A204.1 (cell line): Measurements from ENCODE around the gene ARPC5.
"Not testable (repeated sequence)": the region's sequence is repeated elsewhere in the genome, so short reads cannot be mapped to it uniquely, and the experiment has no call there.

Experiments used
- FAIRE-seq: peaks from 2 replicates; lab custom pipeline; 2012; peaks lifted over from hg19 to GRCh38; lab: Jason Lieb, UNC

The ARPC5 gene

DNA sequence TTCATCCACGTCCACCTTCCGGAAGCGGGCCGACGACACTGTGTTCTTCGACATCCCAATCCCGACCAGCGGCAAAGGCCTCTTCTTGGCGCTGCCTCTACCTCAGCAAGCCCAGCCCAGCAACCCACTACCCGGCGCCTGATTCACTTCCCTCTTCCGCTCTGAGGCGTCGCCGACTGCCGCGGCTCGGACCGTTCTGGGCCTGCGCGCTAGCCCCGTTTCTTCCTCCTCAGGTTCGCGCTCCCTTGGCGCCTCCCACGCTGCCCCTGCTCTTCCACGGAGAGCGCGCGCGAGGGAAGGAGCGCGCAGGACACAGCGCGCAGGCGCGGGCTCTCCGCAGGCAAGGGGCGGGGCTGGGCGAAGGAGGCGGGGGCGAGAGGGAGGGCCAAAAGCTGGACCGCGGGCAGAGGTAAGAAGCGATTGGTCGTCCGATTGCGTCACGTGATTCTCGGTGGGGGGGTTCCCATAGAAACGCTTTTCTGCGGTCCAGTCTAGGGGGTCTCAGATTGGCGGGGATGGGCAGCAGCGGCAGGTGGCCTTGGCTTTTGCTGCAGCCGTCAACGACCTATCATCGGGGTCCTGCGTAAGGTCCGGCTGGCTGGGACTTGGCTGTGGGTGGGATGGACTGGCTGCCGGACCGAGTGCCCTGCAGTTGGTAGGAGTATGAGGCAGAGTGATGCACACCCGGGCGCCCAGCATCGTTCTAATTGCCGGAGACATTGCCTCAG, at the start of gene ARPC5:
Gene ARPC5 (minus strand): TSS at position 178 of the 728 bp plus-strand sequence. CDS start 124 bp downstream, at position 54.
- FAIRE-seq: peak; percentile 81

DNA sequence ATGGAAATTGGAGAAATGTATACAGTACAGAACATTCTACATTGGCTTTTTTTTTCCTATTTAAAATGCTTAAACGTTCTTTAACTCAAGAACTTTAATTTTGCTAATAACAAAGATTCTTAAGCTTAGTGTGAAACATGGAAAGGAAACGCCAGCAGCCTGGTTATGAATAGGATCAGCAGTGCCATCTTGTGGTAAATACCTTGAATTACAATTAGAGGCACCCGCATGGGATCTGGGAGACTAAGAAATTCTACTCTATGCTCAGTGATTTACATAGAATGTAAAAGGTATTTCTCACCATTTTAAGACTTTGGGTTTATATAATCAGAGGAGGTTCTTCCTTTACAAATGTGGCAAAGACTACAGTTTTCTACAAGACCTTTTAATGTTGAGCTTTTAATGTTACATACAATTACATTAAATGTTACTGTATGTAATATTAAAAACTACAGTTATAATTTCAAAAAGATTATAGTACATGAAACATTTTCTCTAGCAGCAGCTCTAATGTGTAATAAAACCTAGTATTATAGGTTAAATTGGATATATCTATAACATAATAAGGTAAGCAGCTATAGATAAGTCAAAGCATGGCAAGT, 49.6 kb upstream of the ARPC5 start:
- FAIRE-seq: peak; percentile 95

DNA sequence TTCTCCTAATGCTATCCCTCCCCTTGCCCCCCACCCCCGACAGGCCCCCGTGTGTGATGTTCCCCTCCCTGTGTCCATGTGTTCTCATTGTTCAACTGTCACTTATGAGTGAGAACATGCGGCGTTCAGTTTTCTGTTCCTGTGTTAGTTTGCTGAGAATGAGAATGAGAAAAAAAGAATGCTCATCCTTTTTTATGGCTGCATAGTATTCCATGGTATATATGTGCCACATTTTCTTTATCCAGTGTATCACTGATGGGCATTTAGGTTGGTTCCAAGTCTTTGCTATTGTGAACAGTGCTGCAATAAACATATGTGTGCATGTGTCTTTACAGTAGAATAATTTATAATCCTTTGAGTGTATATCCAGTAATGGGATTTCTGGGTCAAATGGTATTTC, 43.8 kb upstream of the ARPC5 start:
- FAIRE-seq: not testable (repeated sequence)

DNA sequence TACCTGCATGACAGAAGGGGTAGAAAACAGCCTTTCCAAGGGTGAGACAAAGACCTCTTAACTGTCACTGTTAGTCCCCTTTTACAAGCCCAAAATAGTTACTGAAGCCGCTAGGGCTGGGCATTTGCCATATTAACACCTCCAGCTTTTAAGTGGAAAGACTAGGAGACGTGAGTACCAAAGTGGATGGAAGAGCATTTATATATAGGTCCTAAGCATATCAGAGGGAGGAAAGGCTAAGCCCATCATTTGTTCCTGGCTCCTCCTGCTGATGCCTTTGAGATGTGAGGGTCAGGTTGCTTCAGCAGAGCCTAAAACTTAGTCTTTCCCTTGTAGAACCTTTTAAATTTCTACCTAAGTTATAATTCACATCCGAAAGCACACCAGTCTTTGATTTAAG, 43.2 kb upstream of the ARPC5 start:
- FAIRE-seq: no peak

DNA sequence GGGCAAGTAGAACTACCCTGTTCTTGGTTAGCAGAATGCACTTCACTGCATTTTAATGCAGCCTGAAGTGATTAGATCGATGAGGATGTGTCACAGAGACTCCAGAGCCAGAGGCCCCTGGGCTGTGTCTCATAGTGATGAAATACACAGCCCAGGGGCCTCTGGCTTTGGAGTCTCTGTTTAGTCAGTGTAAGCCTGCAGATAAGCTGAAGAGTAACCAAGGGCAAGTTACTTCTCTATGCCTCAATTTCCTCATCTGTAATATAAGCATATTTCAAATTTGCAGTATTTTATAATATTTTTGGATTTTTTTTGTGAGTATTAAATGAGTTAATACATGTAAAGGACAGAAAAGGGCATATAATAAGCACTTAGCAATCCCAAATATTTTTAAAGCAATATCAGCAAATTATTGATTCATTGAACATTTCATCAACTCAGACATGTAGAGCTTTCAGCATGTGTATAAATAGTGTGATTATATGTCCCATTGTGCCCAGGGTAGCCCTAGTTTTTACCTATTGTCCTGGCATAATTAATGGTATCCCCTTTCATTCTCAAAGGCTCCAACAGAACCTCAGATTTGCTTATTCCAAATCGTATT, 41.1 kb upstream of the ARPC5 start:
- no peak for FAIRE-seq

DNA sequence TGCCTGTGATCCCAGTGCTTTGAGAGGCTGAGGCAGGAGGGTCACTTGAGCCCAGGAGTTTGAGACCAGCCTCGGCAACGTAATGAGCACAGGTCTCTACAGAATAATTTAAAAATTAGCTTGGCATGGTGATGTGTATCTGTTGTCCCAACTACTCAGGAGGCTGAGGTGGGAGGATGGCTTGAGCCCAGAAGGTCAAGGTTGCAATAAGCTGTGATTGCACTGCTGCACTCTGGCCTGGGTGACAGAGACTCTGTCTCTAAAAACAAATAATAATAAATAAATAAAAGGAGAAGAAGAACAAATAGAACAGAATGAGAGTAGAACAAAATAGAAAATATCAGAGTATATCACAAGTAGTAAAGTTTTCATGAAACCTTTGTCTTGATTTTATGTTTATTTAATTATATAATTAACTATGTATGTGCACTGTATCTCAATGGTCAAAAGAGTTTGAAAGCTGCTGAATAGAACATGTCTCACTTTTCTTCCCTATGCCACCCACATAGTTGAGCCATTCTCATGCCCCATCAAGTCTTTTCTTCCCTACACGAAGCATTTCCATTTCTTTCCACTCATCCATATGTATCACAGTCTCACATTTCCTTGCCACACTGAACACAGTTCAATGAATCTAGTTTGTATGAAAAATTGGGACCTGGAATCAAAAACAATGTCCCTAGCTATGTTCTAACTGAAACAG, 40.5 kb upstream of the ARPC5 start:
- no peak for FAIRE-seq

DNA sequence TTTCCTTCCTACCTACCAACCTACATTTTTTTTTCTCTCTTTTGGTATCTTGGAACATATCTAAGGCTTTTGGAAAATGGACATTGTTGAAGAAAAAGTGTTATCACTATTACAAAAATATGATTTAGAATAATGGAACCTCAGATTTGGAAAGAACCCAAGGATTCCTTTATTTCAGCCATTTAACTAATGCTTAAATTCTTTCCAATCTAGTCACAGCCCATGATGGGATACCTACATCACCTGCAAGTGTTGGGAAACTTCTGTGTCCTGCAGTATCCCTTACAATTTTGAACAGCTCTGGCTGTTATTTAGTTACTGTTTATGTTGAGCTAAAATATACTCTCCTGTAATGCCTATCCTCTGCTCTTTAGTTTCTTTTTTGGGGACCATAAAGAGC, 39.8 kb upstream of the ARPC5 start:
- FAIRE-seq: no peak

DNA sequence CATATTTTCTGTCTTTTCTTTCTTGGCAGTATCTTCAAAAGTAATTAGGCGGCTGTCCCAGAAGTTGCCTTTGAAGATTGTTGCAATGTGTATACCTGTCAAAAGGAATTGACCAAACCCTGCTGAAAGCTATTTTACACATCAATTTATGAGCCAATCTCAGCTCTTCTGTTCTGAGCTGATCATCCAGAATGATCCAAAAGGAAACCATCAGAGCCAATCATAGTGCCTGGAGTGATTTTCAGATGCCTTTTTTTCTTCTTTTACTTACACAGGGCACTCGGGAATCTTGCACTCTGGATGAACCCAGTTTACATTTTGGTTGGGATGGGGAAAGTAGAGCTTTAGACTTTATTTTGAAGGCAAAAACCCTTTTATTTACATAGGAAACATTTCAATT, 39.3 kb upstream of the ARPC5 start:
- FAIRE-seq: no peak

DNA sequence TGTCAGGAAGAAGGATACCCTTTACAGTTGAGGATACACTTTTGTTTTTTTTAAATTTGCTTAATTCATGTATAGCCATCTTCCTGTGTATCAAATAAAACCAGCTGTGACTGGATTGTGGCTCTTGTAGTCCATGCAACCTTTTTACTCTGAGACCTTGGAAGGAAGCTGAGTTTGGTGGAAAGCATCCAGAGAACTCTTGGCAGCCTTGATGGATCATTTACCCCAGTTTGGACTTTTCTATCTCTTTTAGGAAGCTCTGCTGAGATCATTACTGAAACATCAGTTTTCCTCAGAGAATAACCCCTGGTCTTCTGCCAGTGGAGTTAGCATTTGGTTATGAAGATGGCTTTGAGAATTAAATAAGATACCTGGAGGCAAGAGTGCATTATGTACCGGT, 38.8 kb upstream of the ARPC5 start:
- no peak for FAIRE-seq

DNA sequence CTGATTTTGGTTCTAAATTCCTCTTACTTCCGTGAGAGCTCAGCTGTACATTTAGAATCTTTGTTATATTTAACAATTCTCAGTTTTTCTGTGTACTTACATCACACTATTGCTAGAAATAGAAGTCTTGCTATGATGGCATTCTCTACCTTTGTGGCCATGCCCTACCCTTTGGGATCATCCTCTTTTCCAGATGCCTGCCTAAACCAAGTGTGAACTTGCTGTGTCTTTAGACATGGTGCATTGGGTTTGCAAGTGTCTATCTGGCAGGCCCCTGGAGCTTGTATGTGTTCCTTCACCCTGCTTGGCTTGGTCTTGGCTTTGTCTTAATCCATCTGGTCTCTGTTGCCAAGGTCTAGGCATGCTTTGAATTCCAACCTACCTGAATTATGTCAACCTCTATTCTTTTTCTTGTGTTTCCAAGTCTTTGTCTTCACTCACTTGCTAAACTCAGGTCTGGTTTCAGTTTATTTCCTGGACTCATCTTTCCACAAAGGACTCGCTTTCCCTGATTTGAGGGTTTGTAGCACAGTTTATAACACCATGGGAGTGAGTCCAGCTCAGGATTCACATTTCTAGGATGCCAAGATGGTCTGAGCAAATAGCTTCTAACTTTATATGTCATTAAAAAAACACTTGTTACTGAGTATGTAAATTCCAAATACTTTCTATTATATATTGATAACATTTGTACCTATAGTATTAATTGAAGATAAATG, 38.2 kb upstream of the ARPC5 start:
- FAIRE-seq: no peak

DNA sequence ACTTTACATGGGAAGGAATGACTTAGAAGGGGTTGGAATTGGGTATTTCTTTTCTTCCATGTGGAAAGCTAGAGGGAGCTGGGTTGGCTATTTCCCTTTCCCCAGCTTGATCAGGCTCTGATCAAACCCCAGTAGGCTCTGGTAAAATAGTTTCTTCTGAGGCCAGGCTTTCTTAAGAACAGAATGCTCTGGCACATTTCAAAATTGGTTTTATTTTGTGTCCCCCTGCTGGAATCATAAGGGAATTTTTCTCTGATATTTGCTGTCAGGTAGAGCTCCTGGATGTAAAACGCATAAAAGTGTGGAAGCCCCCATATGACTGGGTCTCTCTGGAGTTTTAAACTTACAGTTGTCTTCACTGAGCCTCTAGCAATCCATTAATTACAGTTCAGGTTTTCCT, 34.6 kb upstream of the ARPC5 start:
- FAIRE-seq: no peak

DNA sequence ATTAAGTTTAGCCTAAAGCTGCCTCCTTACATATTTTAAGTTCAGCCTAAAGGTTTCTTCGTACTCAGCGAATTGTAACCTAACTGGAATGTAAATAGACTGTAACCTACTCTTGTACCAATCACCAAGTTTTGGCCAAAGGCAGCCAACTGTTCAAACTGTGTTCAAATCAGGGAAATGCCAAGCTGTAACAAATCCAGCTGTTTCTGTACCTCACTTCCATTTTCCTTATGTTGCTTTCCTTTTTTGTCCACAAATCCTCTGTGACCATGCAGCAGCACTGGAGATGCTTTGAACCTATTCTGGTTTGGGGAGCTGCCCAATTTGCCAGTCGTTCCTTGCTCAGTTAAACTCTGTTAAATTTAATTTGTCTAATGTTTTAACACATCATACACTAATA, 20.8 kb upstream of the ARPC5 start:
- no peak for FAIRE-seq

DNA sequence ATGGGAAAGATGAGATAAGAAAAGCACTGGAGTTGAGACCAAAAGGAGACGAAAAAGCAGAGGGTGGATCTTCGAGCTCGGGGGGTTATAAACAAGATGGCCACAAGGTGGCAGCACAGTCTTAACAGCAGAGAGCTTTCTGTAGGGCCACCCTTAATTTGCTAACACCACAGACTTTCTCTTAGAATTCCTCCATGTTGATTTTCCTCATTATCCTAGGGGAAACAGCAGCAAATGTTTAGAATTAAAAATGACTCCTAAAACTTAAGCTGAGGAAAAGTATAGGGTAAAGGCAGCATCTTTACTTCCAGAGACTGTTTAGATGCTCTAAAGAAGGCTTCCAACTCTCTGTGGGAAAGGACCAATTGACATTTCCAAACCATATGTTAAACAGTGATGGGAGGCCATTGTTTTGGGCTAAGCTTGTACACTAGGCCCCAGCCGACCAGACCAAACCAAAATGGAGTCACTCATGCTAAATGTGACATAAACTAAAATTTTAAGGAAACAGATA, 20.0 kb upstream of the ARPC5 start:
- peak; percentile 74 for FAIRE-seq

DNA sequence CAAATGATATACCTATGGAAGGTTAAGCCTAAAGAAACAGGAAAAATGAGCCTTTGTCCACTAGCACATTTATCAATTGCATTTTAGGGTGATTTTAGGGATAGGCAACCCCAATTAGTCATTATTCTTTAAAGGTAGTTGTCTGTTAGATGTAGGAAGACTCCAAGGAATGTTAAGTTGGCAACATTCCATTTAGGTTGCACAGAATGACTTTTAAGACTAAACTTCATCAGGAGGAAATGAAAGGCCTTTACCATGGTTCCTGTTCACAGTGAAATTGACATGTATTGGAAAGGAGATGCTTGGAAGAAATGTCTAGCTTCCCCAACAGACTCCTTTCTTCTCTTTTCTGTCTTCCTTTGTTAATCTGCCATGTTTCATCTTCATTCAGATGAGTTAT, 19.1 kb upstream of the ARPC5 start:
- FAIRE-seq: no peak

DNA sequence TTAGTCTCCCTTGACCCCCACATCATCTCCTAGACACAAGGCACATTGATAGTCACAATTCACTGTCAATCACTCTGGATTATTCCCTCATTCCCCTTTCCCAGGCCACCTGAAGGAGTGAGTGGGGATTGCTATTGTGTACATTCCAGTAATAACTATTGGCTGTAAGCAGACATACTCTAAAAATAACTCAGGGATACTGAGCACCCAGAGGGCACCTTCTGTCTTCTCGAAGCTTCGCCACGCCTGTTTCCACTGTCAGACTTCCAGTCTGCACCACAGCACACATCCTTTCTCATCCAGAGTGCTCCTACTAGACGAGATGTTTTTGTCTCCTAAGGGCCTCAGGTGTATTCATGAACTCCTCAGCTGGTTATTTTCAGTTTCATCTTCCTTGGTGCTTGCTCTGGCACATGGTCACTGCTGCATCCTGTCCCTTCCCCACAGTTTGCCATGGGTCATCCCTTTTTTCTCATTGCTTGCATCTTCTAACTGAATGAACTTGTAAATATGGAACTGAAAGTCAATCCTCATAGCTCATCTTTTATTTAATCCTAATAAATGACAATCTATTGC, 18.4 kb upstream of the ARPC5 start:
- FAIRE-seq: no peak

DNA sequence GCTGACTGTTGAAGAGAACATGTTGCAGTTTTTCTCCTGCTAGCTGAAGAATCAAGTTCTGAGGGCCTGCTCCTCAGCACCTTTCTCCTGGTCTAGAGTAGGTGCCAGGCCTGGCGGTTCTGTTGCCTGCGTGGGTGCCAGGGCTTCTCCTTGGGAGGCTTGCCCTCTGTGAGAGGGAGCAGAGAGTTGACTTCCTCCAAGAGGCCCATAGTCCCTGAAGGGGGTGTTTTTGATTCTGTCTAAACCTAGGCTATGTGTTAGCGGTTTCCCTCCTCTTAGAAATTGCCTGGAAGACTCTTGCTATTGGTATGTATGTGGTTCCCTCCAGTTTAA, 17.8 kb upstream of the ARPC5 start:
- FAIRE-seq: no peak

DNA sequence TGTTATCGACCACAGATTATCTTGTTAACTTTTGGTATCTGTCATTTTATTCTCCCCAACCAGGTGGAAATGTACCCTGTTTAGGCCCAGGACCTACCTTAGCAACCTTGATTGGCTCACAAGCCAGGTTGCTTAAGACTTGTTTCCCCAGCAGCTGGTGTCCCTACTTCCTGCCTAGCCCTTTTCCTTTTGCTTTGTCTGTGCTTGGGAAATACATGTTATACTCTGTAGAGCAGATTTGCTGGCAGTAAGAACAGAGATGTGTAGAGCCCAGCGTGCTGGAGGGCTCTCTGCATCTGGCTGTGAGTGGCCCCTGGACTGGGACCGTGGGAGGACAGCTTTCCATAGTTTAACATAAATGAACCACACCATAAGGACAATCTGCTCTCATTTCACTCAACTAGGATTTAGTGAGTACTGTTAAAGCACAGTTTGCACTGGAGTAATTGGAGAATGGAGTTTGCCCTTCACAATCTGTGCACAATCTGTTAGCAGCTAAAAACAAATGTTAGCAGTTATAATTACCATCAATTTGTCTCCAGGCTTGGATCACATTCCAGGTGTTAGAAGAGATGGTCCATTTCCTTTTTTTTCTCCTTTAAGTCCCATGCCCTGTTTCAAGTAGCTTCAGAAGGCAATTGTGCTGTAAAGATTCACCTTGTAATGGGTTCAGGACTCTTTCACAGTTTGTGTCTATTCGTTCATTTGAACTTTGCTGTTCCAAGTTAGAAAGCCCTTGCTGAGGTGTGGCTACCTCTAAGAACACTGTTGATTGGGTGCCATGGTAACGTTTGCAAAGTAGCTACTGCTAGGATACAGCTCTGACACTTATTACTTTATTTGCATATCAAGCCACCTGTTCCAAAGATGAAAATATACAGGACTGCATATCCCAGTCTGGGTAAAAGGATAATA, 17.2 kb upstream of the ARPC5 start, which contains the start of gene APOBEC4:
Gene APOBEC4 (minus strand): TSS at position 770 of the 915 bp plus-strand sequence. CDS start 4,535 bp downstream, outside the sequence.
- no peak for FAIRE-seq

DNA sequence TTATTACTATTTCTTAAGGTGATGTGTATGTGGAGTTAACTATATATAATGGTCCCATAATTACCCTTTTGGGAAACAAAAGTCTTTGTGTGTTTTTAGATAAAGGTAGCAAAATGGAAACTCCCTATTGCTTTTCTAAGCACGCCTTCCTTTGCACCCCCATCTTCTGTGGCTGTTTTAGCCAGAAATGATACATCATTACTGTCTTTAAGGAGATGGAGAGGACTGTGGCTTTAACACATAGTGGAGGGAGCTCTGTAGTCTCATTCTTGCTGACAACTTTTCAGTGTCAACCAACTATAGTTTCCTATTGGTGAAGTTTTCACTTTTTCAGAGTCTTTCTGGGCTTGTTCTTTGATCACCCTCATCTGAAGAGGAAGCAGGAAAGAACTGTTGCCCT, 16.5 kb upstream of the ARPC5 start:
- no peak for FAIRE-seq

DNA sequence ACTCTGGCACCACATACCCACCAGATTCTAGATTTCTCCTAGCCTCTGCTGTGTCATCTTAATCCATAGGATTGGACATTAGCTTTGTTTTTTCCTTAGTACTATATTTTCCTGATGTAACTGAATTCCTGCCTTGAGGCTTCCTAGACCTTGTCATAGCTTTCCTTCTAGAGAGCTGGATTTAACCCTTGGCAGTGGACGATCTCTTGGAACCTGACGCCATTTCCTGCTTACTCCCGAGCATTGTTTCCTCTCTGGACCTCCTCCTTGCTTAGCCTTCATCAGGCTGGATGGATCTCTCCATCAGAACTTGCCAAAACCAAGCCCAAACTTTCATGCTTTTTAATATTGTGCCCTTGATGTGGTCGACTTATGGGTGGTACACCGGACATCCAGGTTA, 16.0 kb upstream of the ARPC5 start:
- no peak for FAIRE-seq

DNA sequence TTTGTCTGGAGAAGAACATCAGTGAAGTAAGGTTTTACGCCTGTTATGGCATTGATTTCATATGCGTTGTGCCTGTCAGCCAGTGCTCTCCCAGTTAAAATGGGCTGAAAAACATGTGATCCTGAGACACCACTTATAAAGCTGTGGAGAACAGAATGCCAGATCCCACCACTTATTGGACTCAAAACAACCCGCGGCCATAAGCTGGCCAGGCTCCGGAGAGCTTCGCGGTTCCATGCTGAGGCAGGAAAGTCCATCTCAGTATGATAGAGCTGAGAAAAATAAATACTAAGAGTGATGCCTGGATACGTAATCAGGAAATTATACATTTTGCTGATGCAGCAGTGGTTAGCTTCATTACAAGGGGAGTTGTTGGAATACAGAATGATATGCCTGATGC, 12.5 kb upstream of the ARPC5 start:
- no peak for FAIRE-seq

DNA sequence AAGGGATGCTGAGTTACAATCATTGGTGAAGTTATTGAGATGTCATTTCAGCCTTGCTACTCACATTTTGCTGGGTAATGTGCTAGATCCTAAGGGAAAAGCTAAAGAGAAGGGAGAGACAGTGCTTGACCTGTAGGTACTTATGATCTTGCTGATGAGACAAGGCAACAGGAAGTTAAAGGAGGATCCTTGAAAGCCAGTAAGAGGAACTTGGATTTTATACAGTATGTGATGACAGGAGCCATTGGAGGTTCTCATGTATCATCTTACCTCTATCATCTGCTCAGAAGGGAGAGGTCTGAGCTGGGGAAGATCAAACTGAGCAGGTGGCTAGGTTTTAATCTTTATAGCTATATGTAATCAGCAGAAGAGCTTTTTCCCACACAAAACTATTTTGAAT, 11.2 kb upstream of the ARPC5 start:
- no peak for FAIRE-seq
